ENCODE data around the gene NXN. TPM values are rescaled to one million over a fixed set of nuclear protein-coding genes. Genes with fewer than 3 reads are reported as not detected.
"Not testable (repeated sequence)": the region's sequence is repeated elsewhere in the genome, so short reads cannot be mapped to it uniquely, and the experiment has no call there.

Gene NXN
- total RNA-seq, 1 experiment from 2014 or later = 126 TPM

DNA sequence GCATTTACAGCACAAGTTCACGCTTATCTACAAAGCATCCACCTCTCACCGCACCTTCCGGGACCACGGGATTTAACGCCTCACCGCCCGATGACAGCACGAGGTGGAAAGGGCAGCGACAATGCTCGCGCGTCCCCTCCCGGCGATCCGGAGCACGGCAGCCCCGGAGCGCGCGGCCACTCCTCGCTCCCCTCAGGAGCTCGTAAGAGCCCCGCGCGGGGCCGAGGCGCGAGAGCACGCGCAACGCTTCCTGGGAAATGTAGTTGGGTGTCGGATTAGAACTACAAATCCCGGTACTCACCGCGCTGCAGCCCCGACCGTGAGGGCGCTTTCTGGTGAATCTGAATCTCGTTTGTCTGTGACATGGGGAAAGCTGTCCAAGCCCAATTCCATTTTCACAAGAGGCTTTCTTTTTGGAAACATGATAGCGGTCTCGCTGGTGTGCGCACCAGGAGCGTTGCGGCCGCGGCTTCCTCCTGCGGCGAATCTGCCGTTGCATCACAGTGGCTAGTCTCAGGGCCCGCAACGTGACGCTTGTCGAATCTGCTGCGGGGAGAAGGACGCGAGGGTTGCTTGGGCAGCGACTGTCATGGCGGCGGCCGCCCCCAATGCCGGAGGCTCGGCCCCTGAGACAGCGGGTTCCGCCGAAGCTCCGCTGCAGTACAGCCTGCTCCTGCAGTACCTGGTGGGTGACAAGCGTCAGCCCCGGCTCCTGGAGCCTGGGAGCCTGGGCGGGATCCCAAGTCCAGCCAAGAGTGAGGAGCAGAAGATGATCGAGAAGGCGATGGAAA lies 17.2 kb upstream of the NXN start, which contains the start of gene TIMM22:
TSS of gene TIMM22 (plus strand) at position 576 of the 791 bp plus-strand sequence. CDS start at position 590, 14 bp downstream.
- DNase-seq (ENCODE audit: low read depth, low spot score) (peak; percentile 92), ATAC-seq (peak; percentile 94)
- ChIA-PET POLR2A (interaction anchor here (0.7 kb wide), 1 partner anchor 329 kb away, joined by 11 read pairs; no protein-coding TSS in a partner anchor), CTCF (interaction anchor here (0.5 kb wide), 1 partner anchor 747 kb away, joined by 4 read pairs; no protein-coding TSS in a partner anchor)
- Histone ChIP-seq H3K4me1 (ENCODE audit: control insufficient read depth, insufficient read depth, low read length) (peaks cover 32% of the 10 kb centered on the region), H3K9me3 (ENCODE audit: control insufficient read depth, insufficient read depth, low read depth, low read length) (no peaks in the 10 kb centered on the region), H3K4me3 (ENCODE audit: low read depth in 2 of 2, low read length in 2 of 2) (peak within 1 kb of the TSS; percentile 92 to 98), H3K36me3 (ENCODE audit: control insufficient read depth, insufficient read depth, low read length) (peaks cover 6% of the 10 kb centered on the region), H3K27ac (ENCODE audit: low read length) (peak within 1 kb of the TSS; percentile 82), H3K27me3 (ENCODE audit: control insufficient read depth, insufficient read depth, low read length) (no peaks in the 10 kb centered on the region)
- no TSS peak for BruUV-seq (replicated peaks)
- intact Hi-C loops (cut with micrococcal nuclease; ENCODE audit: unreplicated experiment) (no loop called here), in situ Hi-C loops (cut with HindIII; ENCODE audit: low pct_unique_long_range_greater_than_20kb, low sequenced_read_pairs) (no loop called here)
- TF ChIP-seq SIN3A (IDR thresholded peaks at IDR 0.05; ENCODE audit: borderline replicate concordance, insufficient read depth, low read depth, low read length) (no peak), POLR2AphosphoS5 (IDR thresholded peaks at IDR 0.05; ENCODE audit: low read depth, low read length) (0 out of 2 replicates have a peak, but pooled peaks have one; percentile 35), TCF7L2 (IDR thresholded peaks at IDR 0.05; ENCODE audit: low read depth, low read length) (no peak; the same call in 1 of the 2 replicates)
- TF ChIP-seq, protein P1, sequence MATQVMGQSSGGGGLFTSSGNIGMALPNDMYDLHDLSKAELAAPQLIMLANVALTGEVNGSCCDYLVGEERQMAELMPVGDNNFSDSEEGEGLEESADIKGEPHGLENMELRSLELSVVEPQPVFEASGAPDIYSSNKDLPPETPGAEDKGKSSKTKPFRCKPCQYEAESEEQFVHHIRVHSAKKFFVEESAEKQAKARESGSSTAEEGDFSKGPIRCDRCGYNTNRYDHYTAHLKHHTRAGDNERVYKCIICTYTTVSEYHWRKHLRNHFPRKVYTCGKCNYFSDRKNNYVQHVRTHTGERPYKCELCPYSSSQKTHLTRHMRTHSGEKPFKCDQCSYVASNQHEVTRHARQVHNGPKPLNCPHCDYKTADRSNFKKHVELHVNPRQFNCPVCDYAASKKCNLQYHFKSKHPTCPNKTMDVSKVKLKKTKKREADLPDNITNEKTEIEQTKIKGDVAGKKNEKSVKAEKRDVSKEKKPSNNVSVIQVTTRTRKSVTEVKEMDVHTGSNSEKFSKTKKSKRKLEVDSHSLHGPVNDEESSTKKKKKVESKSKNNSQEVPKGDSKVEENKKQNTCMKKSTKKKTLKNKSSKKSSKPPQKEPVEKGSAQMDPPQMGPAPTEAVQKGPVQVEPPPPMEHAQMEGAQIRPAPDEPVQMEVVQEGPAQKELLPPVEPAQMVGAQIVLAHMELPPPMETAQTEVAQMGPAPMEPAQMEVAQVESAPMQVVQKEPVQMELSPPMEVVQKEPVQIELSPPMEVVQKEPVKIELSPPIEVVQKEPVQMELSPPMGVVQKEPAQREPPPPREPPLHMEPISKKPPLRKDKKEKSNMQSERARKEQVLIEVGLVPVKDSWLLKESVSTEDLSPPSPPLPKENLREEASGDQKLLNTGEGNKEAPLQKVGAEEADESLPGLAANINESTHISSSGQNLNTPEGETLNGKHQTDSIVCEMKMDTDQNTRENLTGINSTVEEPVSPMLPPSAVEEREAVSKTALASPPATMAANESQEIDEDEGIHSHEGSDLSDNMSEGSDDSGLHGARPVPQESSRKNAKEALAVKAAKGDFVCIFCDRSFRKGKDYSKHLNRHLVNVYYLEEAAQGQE (IDR thresholded peaks at IDR 0.05; ENCODE audit: insufficient read depth in 1 of 2, low read depth in 2 of 2, low read length in 1 of 2) = no peak
- TF ChIP-seq, protein P2, sequence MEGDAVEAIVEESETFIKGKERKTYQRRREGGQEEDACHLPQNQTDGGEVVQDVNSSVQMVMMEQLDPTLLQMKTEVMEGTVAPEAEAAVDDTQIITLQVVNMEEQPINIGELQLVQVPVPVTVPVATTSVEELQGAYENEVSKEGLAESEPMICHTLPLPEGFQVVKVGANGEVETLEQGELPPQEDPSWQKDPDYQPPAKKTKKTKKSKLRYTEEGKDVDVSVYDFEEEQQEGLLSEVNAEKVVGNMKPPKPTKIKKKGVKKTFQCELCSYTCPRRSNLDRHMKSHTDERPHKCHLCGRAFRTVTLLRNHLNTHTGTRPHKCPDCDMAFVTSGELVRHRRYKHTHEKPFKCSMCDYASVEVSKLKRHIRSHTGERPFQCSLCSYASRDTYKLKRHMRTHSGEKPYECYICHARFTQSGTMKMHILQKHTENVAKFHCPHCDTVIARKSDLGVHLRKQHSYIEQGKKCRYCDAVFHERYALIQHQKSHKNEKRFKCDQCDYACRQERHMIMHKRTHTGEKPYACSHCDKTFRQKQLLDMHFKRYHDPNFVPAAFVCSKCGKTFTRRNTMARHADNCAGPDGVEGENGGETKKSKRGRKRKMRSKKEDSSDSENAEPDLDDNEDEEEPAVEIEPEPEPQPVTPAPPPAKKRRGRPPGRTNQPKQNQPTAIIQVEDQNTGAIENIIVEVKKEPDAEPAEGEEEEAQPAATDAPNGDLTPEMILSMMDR (IDR thresholded peaks at IDR 0.05) = peak; percentile 100

DNA sequence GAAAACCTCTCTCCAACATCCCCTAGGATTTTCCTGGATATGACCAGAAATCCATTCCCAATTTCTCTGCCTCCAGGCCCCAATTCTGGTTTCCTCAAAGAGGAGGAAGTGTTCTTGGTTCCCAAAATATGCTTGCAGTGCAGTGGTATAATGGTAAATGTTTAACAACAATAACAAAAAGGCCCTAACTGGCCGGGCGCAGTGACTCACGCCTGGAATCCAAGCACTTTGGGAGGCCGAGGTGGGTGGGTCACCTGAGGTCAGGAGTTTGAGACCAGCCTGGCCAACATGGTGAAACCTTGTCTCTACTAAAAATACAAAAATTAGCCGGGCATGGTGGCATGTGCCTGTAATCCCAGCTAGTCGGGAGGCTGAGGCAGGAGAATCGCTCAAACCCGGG lies 15.7 kb upstream of the NXN start:
- ATAC-seq = not testable (repeated sequence)

GRCh38 chr17:992933-993332 lies 13.4 kb upstream of the NXN start:
- H3K4me3 ChIP-seq (ENCODE audit: low read depth in 2 of 2, low read length in 2 of 2) = no peak overlapping the region
- in situ Hi-C loops (cut with HindIII; ENCODE audit: low pct_unique_long_range_greater_than_20kb, low sequenced_read_pairs) (no loop called here), intact Hi-C loops (cut with micrococcal nuclease; ENCODE audit: unreplicated experiment) (no loop called here)
- ChIA-PET POLR2A (no interaction called here), CTCF (no interaction called here)
- DNase-seq (ENCODE audit: low read depth, low spot score) (no peak), ATAC-seq (no peak)
- H3K27ac ChIP-seq (ENCODE audit: low read length) = no peak overlapping the region
- peaks cover 1% of the 10 kb centered on the region for H3K4me1 ChIP-seq (ENCODE audit: control insufficient read depth, insufficient read depth, low read length)
- H3K9me3 ChIP-seq (ENCODE audit: control insufficient read depth, insufficient read depth, low read depth, low read length) = no peaks in the 10 kb centered on the region
- no TSS peak for BruUV-seq (replicated peaks)
- TF ChIP-seq TCF7L2 (IDR thresholded peaks at IDR 0.05; ENCODE audit: low read depth, low read length) (no peak), SIN3A (IDR thresholded peaks at IDR 0.05; ENCODE audit: borderline replicate concordance, insufficient read depth, low read depth, low read length) (no peak)
- TF ChIP-seq, protein P1 (IDR thresholded peaks at IDR 0.05; ENCODE audit: insufficient read depth in 1 of 2, low read depth in 2 of 2, low read length in 1 of 2) = no peak
- no peaks in the 10 kb centered on the region; the same call in 1 of the 2 replicates for H3K36me3 ChIP-seq (ENCODE audit: control insufficient read depth, insufficient read depth, low read length)
- H3K27me3 ChIP-seq (ENCODE audit: control insufficient read depth, insufficient read depth, low read length) = no peaks in the 10 kb centered on the region

More for the DNA sequence above, 15.7 kb upstream of the NXN start:
- BruUV-seq (replicated peaks); POLR2A ChIA-PET; H3K9me3 ChIP-seq (ENCODE audit: control insufficient read depth, insufficient read depth, low read depth, low read length); in situ Hi-C loops (cut with HindIII; ENCODE audit: low pct_unique_long_range_greater_than_20kb, low sequenced_read_pairs); DNase-seq (ENCODE audit: low read depth, low spot score); CTCF ChIA-PET; H3K27ac ChIP-seq (ENCODE audit: low read length); H3K4me3 ChIP-seq (ENCODE audit: low read depth in 2 of 2, low read length in 2 of 2); H3K36me3 ChIP-seq (ENCODE audit: control insufficient read depth, insufficient read depth, low read length); intact Hi-C loops (cut with micrococcal nuclease; ENCODE audit: unreplicated experiment); H3K27me3 ChIP-seq (ENCODE audit: control insufficient read depth, insufficient read depth, low read length): not testable (repeated sequence)
- peaks cover 18% of the 10 kb centered on the region for H3K4me1 ChIP-seq (ENCODE audit: control insufficient read depth, insufficient read depth, low read length)

Data from Panc1 (cell line).